ENCODE results near the gene CAMK2A. TPM values are rescaled to one million over a fixed set of nuclear protein-coding genes. Genes with fewer than 3 reads are reported as not detected.

Gene CAMK2A
- total RNA-seq, 2 donors from 2014 or later: 4.9 to 18.2 TPM

GRCh38 chr5:150303070-150303615, 13.6 kb upstream of the CAMK2A start:
- Histone ChIP-seq H3K4me3 (peak overlapping the region in 1 of 2 donors; percentile 39), H3K36me3 (no peaks in the 10 kb centered on the region), H3K27me3 (no peaks in the 10 kb centered on the region), H3K9me3 (no peaks in the 10 kb centered on the region), H3K27ac (no peak overlapping the region), H3K4me1 (peaks cover 0 to 16% of the 10 kb centered on the region in 2 donors)
- TF ChIP-seq CTCF (IDR thresholded peaks at IDR 0.05): no peak
- DNase-seq (ENCODE audit: low spot score): no peak

GRCh38 chr5:150302301-150303069, 12.9 kb upstream of the CAMK2A start, which contains the start of gene ARSI:
ARSI (minus strand) TSS chr5:150302905; CDS start chr5:150302373, 532 bp downstream.
- TF ChIP-seq CTCF (IDR thresholded peaks at IDR 0.05): peak in 1 of 2 donors; percentile 34
- H3K27me3 ChIP-seq: no peaks in the 10 kb centered on the region
- no peaks in the 10 kb centered on the region for H3K9me3 ChIP-seq
- H3K4me3 ChIP-seq: peak within 1 kb of the TSS; percentile 0 to 39
- DNase-seq (ENCODE audit: low spot score): no peak
- peak within 1 kb of the TSS; percentile 28 to 51 for H3K27ac ChIP-seq
- H3K4me1 ChIP-seq: peaks cover 0 to 16% of the 10 kb centered on the region in 2 donors
- no peaks in the 10 kb centered on the region for H3K36me3 ChIP-seq

- Histone ChIP-seq H3K9me3 (no peaks in the 10 kb centered on the region), H3K36me3 (no peaks in the 10 kb centered on the region), H3K4me1 (peaks cover 0 to 16% of the 10 kb centered on the region in 2 donors), H3K27me3 (no peaks in the 10 kb centered on the region), H3K4me3 (peak overlapping the region in 1 of 2 donors; percentile 39), H3K27ac (peak overlapping the region in 1 of 2 donors; percentile 28)
- TF ChIP-seq CTCF (IDR thresholded peaks at IDR 0.05): no peak
- DNase-seq (ENCODE audit: low spot score): no peak
Observed at GRCh38 chr5:150301901-150302300, 12.3 kb upstream of the CAMK2A start.

- no peak overlapping the region for H3K4me3 ChIP-seq
- H3K9me3 ChIP-seq: no peaks in the 10 kb centered on the region
- no peak overlapping the region for H3K27ac ChIP-seq
- no peaks in the 10 kb centered on the region for H3K36me3 ChIP-seq
- no peak for DNase-seq (ENCODE audit: low spot score)
- H3K27me3 ChIP-seq: no peaks in the 10 kb centered on the region
- TF ChIP-seq CTCF (IDR thresholded peaks at IDR 0.05): no peak
- peaks cover 0 to 16% of the 10 kb centered on the region in 2 donors for H3K4me1 ChIP-seq
Observed at GRCh38 chr5:150301170-150301505, 11.6 kb upstream of the CAMK2A start.

DNA sequence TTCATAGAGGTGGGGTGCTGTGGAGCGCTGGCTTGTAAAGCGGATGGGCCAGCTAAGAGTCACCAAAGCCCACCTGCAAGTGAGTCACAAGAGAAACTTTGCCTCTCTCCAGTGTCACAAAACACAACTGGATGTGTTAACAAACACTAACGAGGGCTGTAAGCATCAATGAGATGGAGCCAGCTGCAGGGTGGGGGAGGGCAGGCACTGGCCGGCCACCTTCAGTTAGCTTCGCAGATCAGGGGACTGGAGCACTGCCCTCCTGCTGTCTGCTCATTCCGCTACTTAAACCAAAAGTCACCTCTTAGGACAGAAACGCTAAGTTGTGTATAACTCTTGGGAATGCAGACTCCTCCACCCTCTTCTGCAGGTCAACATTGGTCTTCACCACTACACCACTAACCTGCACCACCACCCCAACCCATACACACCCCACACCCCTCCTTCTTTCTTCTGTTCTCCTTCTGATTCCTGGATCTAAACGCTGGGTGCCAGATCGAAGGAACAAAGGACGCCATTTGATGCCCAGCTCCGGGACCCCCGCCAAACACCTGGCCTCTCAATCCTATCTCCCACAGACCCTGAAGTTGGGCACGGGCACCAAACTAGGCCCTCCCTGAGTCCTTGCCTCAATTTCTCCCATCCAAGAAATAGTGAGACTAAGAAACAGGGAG, 11.1 kb upstream of the CAMK2A start:
- no peaks in the 10 kb centered on the region for H3K9me3 ChIP-seq
- H3K27ac ChIP-seq: no peak overlapping the region
- peaks cover 0 to 16% of the 10 kb centered on the region in 2 donors for H3K4me1 ChIP-seq
- no peak overlapping the region for H3K4me3 ChIP-seq
- DNase-seq (ENCODE audit: low spot score): no peak
- no peak for TF ChIP-seq CTCF (IDR thresholded peaks at IDR 0.05)
- no peaks in the 10 kb centered on the region for H3K36me3 ChIP-seq
- H3K27me3 ChIP-seq: no peaks in the 10 kb centered on the region
